HEK293 (cell line): ENCODE results near the gene NLGN2.

Source experiments
- CTCF ChIA-PET: fragments of 350-600 bp; formaldehyde crosslinking; extraction: SDS; loops from one replicate; lab custom pipeline; 2021; ENCODE audit warnings: antibody characterized with exemption; lab: Yijun Ruan, JAX
- POLR2A ChIA-PET: fragments of 300-600 bp; formaldehyde crosslinking; extraction: SDS; loops from one replicate; lab custom pipeline; 2020; ENCODE audit warnings: antibody characterized with exemption, inconsistent platforms; lab: Yijun Ruan, JAX
- H3K27ac ChIP-seq: fragments of 200-500 bp; sonication (Bioruptor generic); 2 replicates; pipeline ENCODE4 v1.5.1; 2014; ENCODE audit warnings: low read depth, low read length, control low read depth, inconsistent platforms; ENCODE audit errors: extremely low read depth
- H3K36me3 ChIP-seq, 2 experiments: fragments of 200-500 bp in 1 of 2; sonication (Bioruptor generic) in 1 of 2; 1 replicate in 1 of 2; 2 replicates in 1 of 2; pipeline ENCODE4 v1.5.1; 2014 to 2017; ENCODE audit warnings: inconsistent platforms in 2 of 2, low read length in 2 of 2; ENCODE audit not compliant: control insufficient read depth in 2 of 2, insufficient read depth in 1 of 2
- H3K4me1 ChIP-seq: fragments of 200-500 bp; sonication (Bioruptor generic); 2 replicates; pipeline ENCODE4 v1.5.1; 2014; ENCODE audit warnings: mild to moderate bottlenecking, low read length, inconsistent platforms; ENCODE audit not compliant: control insufficient read depth, insufficient read depth
- H3K4me3 ChIP-seq: 2 replicates; pipeline ENCODE4 v1.5.1; 2011; ENCODE audit warnings: low read depth, mild to moderate bottlenecking, control low read depth, low read length, moderate library complexity
- H3K9me3 ChIP-seq: fragments of 200-500 bp; sonication (Bioruptor generic); 2 replicates; pipeline ENCODE4 v1.5.1; 2014; ENCODE audit warnings: low read depth, low read length, inconsistent platforms; ENCODE audit not compliant: control insufficient read depth, insufficient read depth
- BCL11A ChIP-seq: fragments of 450-650 bp; formaldehyde crosslinking; IDR thresholded peaks from 2 replicates; pipeline ENCODE4 v1.5.1; 2016; ENCODE audit warnings: low read depth, missing biosample characterization, missing genetic modification characterization
- BCL11B ChIP-seq: fragments of 450-650 bp; formaldehyde crosslinking; IDR thresholded peaks from 2 replicates; pipeline ENCODE4 v1.5.1; 2016; ENCODE audit warnings: low read depth, missing biosample characterization, missing genetic modification characterization
- GLI2 ChIP-seq: fragments of 450-650 bp; formaldehyde crosslinking; IDR thresholded peaks from 2 replicates; pipeline ENCODE4; 2017; ENCODE audit warnings: missing biosample characterization, missing genetic modification characterization, low read depth, borderline replicate concordance
- IKZF3 ChIP-seq: fragments of 450-650 bp; IDR thresholded peaks from 2 replicates; pipeline ENCODE4 v1.5.0; 2018; ENCODE audit warnings: missing biosample characterization, mild to moderate bottlenecking, missing genetic modification characterization, moderate library complexity
- REPIN1 ChIP-seq: fragments of 450-650 bp; formaldehyde crosslinking; IDR thresholded peaks from 2 replicates; pipeline ENCODE4 v1.5.1; 2017; ENCODE audit warnings: missing biosample characterization, missing genetic modification characterization, low read depth
- TRIM28 ChIP-seq: IDR thresholded peaks from 2 replicates; pipeline ENCODE4 v1.6.1; 2011; ENCODE audit warnings: low read length, control low read depth, borderline replicate concordance
- ZFP3 ChIP-seq: fragments of 450-650 bp; formaldehyde crosslinking; IDR thresholded peaks from 2 replicates; pipeline ENCODE4 v1.5.1; 2016; ENCODE audit warnings: low read depth, missing biosample characterization, missing genetic modification characterization
- ZIC2 ChIP-seq: fragments of 450-650 bp; formaldehyde crosslinking; IDR thresholded peaks from 2 replicates; pipeline ENCODE4 v1.5.1; 2016; ENCODE audit warnings: missing biosample characterization, missing genetic modification characterization
- ZNF121 ChIP-seq: fragments of 450-650 bp; formaldehyde crosslinking; IDR thresholded peaks from 2 replicates; pipeline ENCODE4 v1.5.1; 2016; ENCODE audit warnings: missing biosample characterization, missing genetic modification characterization
- ZNF140 ChIP-seq: fragments of 450-650 bp; formaldehyde crosslinking; IDR thresholded peaks from 2 replicates; pipeline ENCODE4 v1.5.1; 2016; ENCODE audit warnings: missing biosample characterization, missing genetic modification characterization
- ZNF423 ChIP-seq: fragments of 450-650 bp; formaldehyde crosslinking; IDR thresholded peaks from 2 replicates; pipeline ENCODE4 v1.5.1; 2016; ENCODE audit warnings: missing biosample characterization, missing genetic modification characterization
- ZNF426 ChIP-seq: fragments of 450-650 bp; formaldehyde crosslinking; IDR thresholded peaks from 2 replicates; pipeline ENCODE4 v1.5.1; 2017; ENCODE audit warnings: missing biosample characterization, missing genetic modification characterization, mild to moderate bottlenecking, inconsistent platforms, moderate library complexity
- ZNF548 ChIP-seq: fragments of 450-650 bp; formaldehyde crosslinking; IDR thresholded peaks from 2 replicates; pipeline ENCODE4 v1.5.1; 2016; ENCODE audit warnings: missing biosample characterization, missing genetic modification characterization
- ZNF585B ChIP-seq: fragments of 450-650 bp; formaldehyde crosslinking; IDR thresholded peaks from 2 replicates; pipeline ENCODE4 v1.5.1; 2016; ENCODE audit warnings: missing biosample characterization, missing genetic modification characterization
- ZNF600 ChIP-seq: fragments of 450-650 bp; formaldehyde crosslinking; IDR thresholded peaks from 2 replicates; pipeline ENCODE4 v1.5.1; 2016; ENCODE audit warnings: missing biosample characterization, missing genetic modification characterization
- ZNF623 ChIP-seq: fragments of 450-650 bp; formaldehyde crosslinking; IDR thresholded peaks from 2 replicates; pipeline ENCODE4 v1.5.1; 2016; ENCODE audit warnings: missing biosample characterization, missing genetic modification characterization
- ZNF626 ChIP-seq: fragments of 450-650 bp; sonication (Bioruptor Pico); formaldehyde crosslinking; IDR thresholded peaks from 2 replicates; pipeline ENCODE4 v1.5.1; 2018; ENCODE audit warnings: missing biosample characterization, missing genetic modification characterization, inconsistent platforms
- TF ChIP-seq, protein P1 (sequence below): fragments of 450-650 bp; formaldehyde crosslinking; IDR thresholded peaks from 2 replicates; pipeline ENCODE4 v1.5.0; 2017; ENCODE audit warnings: missing biosample characterization, missing genetic modification characterization, borderline replicate concordance
- TF ChIP-seq, protein P2 (sequence below): fragments of 450-650 bp; formaldehyde crosslinking; IDR thresholded peaks from 2 replicates; pipeline ENCODE4 v1.5.1; 2016; ENCODE audit warnings: missing biosample characterization, missing genetic modification characterization
- TF ChIP-seq, protein P3 (sequence below): fragments of 450-650 bp; formaldehyde crosslinking; IDR thresholded peaks from 2 replicates; pipeline ENCODE4 v1.5.1; 2017; ENCODE audit warnings: missing biosample characterization, missing genetic modification characterization
- TF ChIP-seq, protein P4 (sequence below): fragments of 450-650 bp; formaldehyde crosslinking; IDR thresholded peaks from 2 replicates; pipeline ENCODE4 v1.5.1; 2017; ENCODE audit warnings: missing biosample characterization, missing genetic modification characterization
- TF ChIP-seq, protein P5 (sequence below): fragments of 450-650 bp; formaldehyde crosslinking; IDR thresholded peaks from 2 replicates; pipeline ENCODE4 v1.5.1; 2016; ENCODE audit warnings: missing biosample characterization, missing genetic modification characterization
- TF ChIP-seq, protein P6 (sequence below): fragments of 450-650 bp; formaldehyde crosslinking; IDR thresholded peaks from 2 replicates; pipeline ENCODE4 v1.5.1; 2016; ENCODE audit warnings: missing biosample characterization, missing genetic modification characterization

The NLGN2 gene

DNA sequence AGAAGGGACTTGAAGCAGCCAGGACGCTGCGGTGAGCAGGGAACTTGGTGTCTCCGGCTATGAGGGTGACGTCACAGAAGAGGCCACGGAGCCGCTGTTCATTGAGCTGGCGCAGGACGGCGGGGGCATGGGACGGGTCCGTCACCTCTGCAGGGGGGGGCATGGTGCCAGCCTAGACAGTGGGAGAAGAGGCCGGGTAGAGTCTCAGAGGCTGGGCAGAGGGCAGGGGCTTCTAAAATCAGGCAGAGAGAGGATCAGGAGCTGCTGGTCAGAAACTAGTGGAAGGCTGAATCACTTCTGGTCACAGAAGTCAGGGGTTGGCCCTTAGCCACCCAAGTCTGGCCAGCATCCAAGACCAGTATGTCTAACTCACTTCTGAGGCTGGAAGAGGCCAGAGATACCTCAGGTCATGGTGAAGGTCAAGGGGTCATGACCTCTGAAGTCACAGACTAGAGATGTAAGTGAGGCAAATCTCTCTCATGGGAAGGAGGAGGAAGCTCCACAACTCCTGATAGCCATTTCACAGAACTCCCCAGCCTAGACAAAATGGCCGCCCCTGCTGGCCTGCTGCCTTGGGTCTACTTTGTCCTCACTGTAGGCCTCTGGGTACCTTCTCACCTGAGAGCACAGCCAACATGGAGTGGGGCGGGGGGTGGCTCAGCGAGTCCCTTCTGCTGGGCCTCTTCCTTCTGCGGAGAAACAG lies 59.1 kb downstream of the NLGN2 start:
- peaks cover 5% of the 10 kb centered on the region for H3K4me1 ChIP-seq
- TF ChIP-seq ZNF548 (tag by site-specific recombination), result no peak
- no peak for TF ChIP-seq ZNF426 (tag by site-specific recombination)
- TF ChIP-seq ZNF121 (tag by site-specific recombination), result no peak
- peak; percentile 93 for TF ChIP-seq BCL11B
- TF ChIP-seq ZIC2 (tag by site-specific recombination), result no peak
- TF ChIP-seq BCL11A (tag by site-specific recombination), result peak; percentile 93
- no peak for TF ChIP-seq GLI2 (tag by site-specific recombination)
- TF ChIP-seq ZNF140 (tag by site-specific recombination), result no peak
- TF ChIP-seq, protein P1, sequence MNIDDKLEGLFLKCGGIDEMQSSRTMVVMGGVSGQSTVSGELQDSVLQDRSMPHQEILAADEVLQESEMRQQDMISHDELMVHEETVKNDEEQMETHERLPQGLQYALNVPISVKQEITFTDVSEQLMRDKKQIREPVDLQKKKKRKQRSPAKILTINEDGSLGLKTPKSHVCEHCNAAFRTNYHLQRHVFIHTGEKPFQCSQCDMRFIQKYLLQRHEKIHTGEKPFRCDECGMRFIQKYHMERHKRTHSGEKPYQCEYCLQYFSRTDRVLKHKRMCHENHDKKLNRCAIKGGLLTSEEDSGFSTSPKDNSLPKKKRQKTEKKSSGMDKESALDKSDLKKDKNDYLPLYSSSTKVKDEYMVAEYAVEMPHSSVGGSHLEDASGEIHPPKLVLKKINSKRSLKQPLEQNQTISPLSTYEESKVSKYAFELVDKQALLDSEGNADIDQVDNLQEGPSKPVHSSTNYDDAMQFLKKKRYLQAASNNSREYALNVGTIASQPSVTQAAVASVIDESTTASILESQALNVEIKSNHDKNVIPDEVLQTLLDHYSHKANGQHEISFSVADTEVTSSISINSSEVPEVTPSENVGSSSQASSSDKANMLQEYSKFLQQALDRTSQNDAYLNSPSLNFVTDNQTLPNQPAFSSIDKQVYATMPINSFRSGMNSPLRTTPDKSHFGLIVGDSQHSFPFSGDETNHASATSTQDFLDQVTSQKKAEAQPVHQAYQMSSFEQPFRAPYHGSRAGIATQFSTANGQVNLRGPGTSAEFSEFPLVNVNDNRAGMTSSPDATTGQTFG (tag by site-specific recombination), result no peak
- TF ChIP-seq REPIN1, result no peak
- TF ChIP-seq TRIM28, result no peak
- no peak for TF ChIP-seq ZNF585B
- no peak for TF ChIP-seq ZNF623
- peak; percentile 26; the same call in 1 of the 2 replicates for TF ChIP-seq ZNF600 (tag by site-specific recombination)
- TF ChIP-seq, protein P2, sequence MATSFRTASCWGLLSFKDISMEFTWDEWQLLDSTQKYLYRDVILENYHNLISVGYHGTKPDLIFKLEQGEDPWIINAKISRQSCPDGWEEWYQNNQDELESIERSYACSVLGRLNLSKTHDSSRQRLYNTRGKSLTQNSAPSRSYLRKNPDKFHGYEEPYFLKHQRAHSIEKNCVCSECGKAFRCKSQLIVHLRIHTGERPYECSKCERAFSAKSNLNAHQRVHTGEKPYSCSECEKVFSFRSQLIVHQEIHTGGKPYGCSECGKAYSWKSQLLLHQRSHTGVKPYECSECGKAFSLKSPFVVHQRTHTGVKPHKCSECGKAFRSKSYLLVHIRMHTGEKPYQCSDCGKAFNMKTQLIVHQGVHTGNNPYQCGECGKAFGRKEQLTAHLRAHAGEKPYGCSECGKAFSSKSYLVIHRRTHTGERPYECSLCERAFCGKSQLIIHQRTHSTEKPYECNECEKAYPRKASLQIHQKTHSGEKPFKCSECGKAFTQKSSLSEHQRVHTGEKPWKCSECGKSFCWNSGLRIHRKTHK (tag by site-specific recombination), result no peak
- no peak for TF ChIP-seq IKZF3
- no peak for TF ChIP-seq ZNF423 (tag by site-specific recombination)
- no peak for TF ChIP-seq ZFP3 (tag by site-specific recombination)
- TF ChIP-seq, protein P3, sequence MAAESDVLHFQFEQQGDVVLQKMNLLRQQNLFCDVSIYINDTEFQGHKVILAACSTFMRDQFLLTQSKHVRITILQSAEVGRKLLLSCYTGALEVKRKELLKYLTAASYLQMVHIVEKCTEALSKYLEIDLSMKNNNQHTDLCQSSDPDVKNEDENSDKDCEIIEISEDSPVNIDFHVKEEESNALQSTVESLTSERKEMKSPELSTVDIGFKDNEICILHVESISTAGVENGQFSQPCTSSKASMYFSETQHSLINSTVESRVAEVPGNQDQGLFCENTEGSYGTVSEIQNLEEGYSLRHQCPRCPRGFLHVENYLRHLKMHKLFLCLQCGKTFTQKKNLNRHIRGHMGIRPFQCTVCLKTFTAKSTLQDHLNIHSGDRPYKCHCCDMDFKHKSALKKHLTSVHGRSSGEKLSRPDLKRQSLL, result peak; percentile 65
- TF ChIP-seq, protein P4, sequence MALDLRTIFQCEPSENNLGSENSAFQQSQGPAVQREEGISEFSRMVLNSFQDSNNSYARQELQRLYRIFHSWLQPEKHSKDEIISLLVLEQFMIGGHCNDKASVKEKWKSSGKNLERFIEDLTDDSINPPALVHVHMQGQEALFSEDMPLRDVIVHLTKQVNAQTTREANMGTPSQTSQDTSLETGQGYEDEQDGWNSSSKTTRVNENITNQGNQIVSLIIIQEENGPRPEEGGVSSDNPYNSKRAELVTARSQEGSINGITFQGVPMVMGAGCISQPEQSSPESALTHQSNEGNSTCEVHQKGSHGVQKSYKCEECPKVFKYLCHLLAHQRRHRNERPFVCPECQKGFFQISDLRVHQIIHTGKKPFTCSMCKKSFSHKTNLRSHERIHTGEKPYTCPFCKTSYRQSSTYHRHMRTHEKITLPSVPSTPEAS, result no peak
- TF ChIP-seq ZNF626, result no peak
- TF ChIP-seq, protein P5, sequence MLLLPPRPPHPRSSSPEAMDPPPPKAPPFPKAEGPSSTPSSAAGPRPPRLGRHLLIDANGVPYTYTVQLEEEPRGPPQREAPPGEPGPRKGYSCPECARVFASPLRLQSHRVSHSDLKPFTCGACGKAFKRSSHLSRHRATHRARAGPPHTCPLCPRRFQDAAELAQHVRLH (tag by site-specific recombination), result no peak
- TF ChIP-seq, protein P6, sequence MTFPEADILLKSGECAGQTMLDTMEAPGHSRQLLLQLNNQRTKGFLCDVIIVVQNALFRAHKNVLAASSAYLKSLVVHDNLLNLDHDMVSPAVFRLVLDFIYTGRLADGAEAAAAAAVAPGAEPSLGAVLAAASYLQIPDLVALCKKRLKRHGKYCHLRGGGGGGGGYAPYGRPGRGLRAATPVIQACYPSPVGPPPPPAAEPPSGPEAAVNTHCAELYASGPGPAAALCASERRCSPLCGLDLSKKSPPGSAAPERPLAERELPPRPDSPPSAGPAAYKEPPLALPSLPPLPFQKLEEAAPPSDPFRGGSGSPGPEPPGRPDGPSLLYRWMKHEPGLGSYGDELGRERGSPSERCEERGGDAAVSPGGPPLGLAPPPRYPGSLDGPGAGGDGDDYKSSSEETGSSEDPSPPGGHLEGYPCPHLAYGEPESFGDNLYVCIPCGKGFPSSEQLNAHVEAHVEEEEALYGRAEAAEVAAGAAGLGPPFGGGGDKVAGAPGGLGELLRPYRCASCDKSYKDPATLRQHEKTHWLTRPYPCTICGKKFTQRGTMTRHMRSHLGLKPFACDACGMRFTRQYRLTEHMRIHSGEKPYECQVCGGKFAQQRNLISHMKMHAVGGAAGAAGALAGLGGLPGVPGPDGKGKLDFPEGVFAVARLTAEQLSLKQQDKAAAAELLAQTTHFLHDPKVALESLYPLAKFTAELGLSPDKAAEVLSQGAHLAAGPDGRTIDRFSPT (tag by site-specific recombination), result peak; percentile 54; the same call in 1 of the 2 replicates
- H3K4me3 ChIP-seq, result no peak overlapping the region
- H3K27ac ChIP-seq, result 0 out of 2 replicates have a peak overlapping the region, but pooled peaks have one; percentile 19
- no peaks in the 10 kb centered on the region for H3K9me3 ChIP-seq
- ChIA-PET POLR2A (interaction anchor here (0.6 to 1.3 kb wide), 3 partner anchors 11 to 18 kb away, joined by 3 to 4 read pairs (median 4); partner anchors contain the start of gene ZBTB4), CTCF (interaction anchor here (0.6 to 1.4 kb wide), 4 partner anchors 10 to 111 kb away, joined by 3 to 4 read pairs (median 3); no protein-coding TSS in a partner anchor)
- H3K36me3 ChIP-seq, result peaks cover 0 to 43% of the 10 kb centered on the region in 2 experiments; a peak in 2 of 3 replicates
